Peyer's patch (tissue), 4 donors: ENCODE results near the gene VTN. TPM values are rescaled to one million over a fixed set of nuclear protein-coding genes. Genes with fewer than 3 reads are reported as not detected.
A peak's percentile ranks its signal among the peaks of the same experiment; 100 is the strongest.

Experiments
- DNase-seq, 3 donors: peaks; one replicate each; pipeline ENCODE4 v3.0.0-alpha.2; 2017 to 2019
- H3K27ac ChIP-seq, 4 donors: fragments of 200-600 bp; sonication (generic); one replicate each; pipeline ENCODE4 v1.5.1; 2016 to 2019
- H3K27me3 ChIP-seq, 2 donors: fragments of 200-600 bp; sonication (generic); one replicate each; pipeline ENCODE4 v1.5.1; 2019
- H3K36me3 ChIP-seq, 3 donors: fragments of 200-600 bp; sonication (generic); one replicate each; pipeline ENCODE4 v1.5.1; 2016 to 2019
- H3K4me1 ChIP-seq, 4 donors: fragments of 200-600 bp; sonication (generic); one replicate each; pipeline ENCODE4 v1.5.1; 2016 to 2019
- H3K4me3 ChIP-seq, 4 donors: fragments of 200-600 bp; sonication (generic); 1 replicate in 3 of 4; 2 replicates in 1 of 4; pipeline ENCODE4 v1.5.1; 2016 to 2019; ENCODE audit warnings: mild to moderate bottlenecking in 1 of 4
- H3K9me3 ChIP-seq, 4 donors: fragments of 200-600 bp; sonication (generic); one replicate each; pipeline ENCODE4 v1.5.1; 2016 to 2019; ENCODE audit warnings: mild to moderate bottlenecking in 1 of 4
- POLR2A ChIP-seq, 2 donors: fragments of 450-650 bp; IDR thresholded peaks; one replicate each; pipeline ENCODE4 v1.5.1; 2017; ENCODE audit warnings: antibody characterized with exemption in 2 of 2, mild to moderate bottlenecking in 2 of 2, moderate library complexity in 2 of 2
- total RNA-seq, 4 donors: library from RNA; depleted of rRNA; stranded (reverse); fragments of >200 nt; gene quantifications; one replicate each; pipeline ENCODE4 v1.1.0, GENCODE V29; 2016
- TF ChIP-seq, protein P1 (sequence below), 6 experiments: fragments of 450-650 bp in 4 of 6; fragments of 200-600 bp in 2 of 6; sonication (generic) in 1 of 6; IDR thresholded peaks; one replicate each; pipeline ENCODE4 v1.5.1; 2017 to 2019; ENCODE audit warnings: antibody characterized with exemption in 6 of 6, mild to moderate bottlenecking in 3 of 6, moderate library complexity in 1 of 6

VTN gene
- total RNA-seq, 4 donors from 2014 or later: 0.57 TPM; not detected in 3

DNA sequence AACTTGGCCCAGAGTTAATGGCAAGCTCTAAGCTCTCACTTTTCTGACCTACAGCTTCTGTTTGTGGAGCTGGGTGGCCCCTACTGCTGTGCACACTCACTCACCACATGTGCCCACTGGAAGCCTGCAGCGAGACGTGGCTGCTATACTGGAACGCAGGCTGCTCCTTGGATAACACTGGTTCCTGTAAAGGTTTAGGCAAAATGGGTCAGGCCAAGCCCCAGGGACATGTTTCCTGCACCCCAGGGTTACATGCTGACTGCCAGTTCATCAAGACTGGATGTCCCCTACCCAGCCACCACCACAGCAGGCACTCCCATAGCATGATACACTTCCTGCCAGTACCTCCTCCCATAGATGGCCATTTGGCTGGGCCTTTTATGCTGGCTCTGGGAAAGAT lies 21.1 kb downstream of the VTN start:
- Histone ChIP-seq H3K27me3 (no peaks in the 10 kb centered on the region), H3K4me1 (no peaks in the 10 kb centered on the region), H3K9me3 (no peaks in the 10 kb centered on the region), H3K4me3 (no peak overlapping the region), H3K27ac (no peak overlapping the region), H3K36me3 (peaks cover 0 to 96% (median 0%) of the 10 kb centered on the region in 3 donors)
- no peak for TF ChIP-seq POLR2A (IDR thresholded peaks at IDR 0.05)
- TF ChIP-seq, protein P1, sequence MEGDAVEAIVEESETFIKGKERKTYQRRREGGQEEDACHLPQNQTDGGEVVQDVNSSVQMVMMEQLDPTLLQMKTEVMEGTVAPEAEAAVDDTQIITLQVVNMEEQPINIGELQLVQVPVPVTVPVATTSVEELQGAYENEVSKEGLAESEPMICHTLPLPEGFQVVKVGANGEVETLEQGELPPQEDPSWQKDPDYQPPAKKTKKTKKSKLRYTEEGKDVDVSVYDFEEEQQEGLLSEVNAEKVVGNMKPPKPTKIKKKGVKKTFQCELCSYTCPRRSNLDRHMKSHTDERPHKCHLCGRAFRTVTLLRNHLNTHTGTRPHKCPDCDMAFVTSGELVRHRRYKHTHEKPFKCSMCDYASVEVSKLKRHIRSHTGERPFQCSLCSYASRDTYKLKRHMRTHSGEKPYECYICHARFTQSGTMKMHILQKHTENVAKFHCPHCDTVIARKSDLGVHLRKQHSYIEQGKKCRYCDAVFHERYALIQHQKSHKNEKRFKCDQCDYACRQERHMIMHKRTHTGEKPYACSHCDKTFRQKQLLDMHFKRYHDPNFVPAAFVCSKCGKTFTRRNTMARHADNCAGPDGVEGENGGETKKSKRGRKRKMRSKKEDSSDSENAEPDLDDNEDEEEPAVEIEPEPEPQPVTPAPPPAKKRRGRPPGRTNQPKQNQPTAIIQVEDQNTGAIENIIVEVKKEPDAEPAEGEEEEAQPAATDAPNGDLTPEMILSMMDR (IDR thresholded peaks at IDR 0.05): no peak
- peak in 1 of 3 donors; percentile 29 for DNase-seq

DNA sequence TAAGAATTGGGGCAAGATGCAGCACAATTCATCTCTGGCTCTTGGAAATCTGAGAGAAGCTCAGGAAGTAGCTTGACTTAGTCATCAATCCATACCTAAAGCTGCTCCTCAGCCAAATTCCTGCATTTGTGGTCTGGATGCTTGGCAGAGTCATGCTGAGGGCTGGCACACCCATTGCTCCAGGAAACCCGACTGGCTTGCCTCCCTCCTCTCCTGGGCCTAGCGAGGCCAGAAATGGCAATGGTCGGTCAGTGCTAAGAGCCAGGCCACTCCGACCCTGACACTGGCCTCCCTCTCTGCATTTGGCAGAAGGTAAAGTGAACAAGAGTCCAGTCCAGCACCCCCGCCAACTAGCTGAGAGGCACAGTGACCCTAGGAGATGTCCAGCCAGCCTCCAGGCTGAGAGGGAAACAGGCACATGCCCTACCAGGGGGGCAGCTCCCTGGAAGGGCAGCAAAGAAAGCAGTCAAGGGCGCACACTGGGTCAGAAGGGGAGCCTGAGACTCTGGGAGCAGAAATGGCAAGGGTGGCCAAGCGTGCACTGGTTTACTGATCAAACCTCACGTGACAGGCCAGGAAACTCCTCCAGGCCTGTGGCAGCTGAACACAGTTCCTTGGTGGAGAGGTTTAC lies 22.7 kb downstream of the VTN start:
- no peaks in the 10 kb centered on the region for H3K27me3 ChIP-seq
- H3K36me3 ChIP-seq: peaks cover 0 to 97% (median 0%) of the 10 kb centered on the region in 3 donors
- H3K4me1 ChIP-seq: no peaks in the 10 kb centered on the region
- H3K27ac ChIP-seq: no peak overlapping the region
- H3K4me3 ChIP-seq: no peak overlapping the region
- no peaks in the 10 kb centered on the region for H3K9me3 ChIP-seq
- no peak for TF ChIP-seq POLR2A (IDR thresholded peaks at IDR 0.05)
- TF ChIP-seq, protein P1 (IDR thresholded peaks at IDR 0.05): no peak
- DNase-seq: peak in 1 of 3 donors; percentile 25

DNA sequence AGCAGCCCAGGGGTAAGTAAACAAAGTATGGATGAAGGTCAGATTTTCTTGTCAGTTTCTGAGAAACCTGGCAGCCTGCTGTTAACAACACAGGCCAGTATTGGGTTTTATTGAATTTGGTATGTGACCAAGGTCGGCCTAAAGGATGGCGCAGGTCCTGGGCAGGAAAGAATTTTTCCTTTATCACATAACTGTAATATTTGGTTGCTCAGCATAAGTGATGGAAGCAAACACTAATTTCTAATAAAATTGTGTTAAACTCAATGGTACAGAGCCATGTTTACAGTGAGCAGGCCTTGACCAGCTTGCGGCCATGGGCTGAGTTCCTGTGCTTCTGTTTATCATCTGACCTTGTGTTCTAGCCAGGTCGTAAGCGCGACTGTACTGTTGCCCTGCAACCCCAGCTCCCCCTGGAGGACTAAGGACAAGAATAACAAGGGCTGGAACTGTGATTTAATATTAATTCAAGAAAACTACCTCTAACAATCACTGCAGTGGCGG lies 23.3 kb downstream of the VTN start:
- Histone ChIP-seq H3K4me3 (no peak overlapping the region), H3K36me3 (peaks cover 0 to 99% (median 3%) of the 10 kb centered on the region in 3 donors)
- DNase-seq: peak in 1 of 3 donors; percentile 33

DNA sequence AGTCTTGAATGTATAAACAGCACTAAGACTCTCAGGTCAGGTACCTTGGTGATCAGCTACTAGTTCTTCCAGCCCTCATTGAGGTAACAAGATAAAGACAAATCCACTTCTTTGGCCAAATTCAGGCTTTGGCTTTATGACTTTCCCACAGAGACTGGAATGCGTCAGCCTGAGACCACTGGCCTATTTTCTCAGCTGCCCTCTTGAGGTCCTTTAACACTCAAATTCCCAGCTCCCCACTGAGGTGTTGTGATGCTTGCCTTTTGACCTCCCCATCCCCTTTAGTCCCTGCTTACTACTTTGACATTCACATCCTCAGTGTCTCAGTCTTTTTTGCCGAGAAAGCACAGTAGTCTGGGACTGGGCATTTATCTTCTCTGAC lies 23.9 kb downstream of the VTN start:
- H3K4me3 ChIP-seq: no peak overlapping the region
- DNase-seq: no peak
- H3K4me1 ChIP-seq: no peaks in the 10 kb centered on the region
- no peaks in the 10 kb centered on the region for H3K27me3 ChIP-seq
- no peaks in the 10 kb centered on the region for H3K9me3 ChIP-seq
- TF ChIP-seq, protein P1 (IDR thresholded peaks at IDR 0.05): no peak
- TF ChIP-seq POLR2A (IDR thresholded peaks at IDR 0.05): no peak
- peaks cover 0 to 99% (median 3%) of the 10 kb centered on the region in 3 donors for H3K36me3 ChIP-seq
- no peak overlapping the region for H3K27ac ChIP-seq

More for the DNA sequence above, 23.3 kb downstream of the VTN start:
- H3K27me3 ChIP-seq: no peaks in the 10 kb centered on the region
- no peaks in the 10 kb centered on the region for H3K9me3 ChIP-seq
- TF ChIP-seq, protein P1 (IDR thresholded peaks at IDR 0.05): peak in 3 of 6 experiments; percentile 31 to 38 (median 32)
- TF ChIP-seq POLR2A (IDR thresholded peaks at IDR 0.05): no peak
- H3K27ac ChIP-seq: no peak overlapping the region
- no peaks in the 10 kb centered on the region for H3K4me1 ChIP-seq

DNA sequence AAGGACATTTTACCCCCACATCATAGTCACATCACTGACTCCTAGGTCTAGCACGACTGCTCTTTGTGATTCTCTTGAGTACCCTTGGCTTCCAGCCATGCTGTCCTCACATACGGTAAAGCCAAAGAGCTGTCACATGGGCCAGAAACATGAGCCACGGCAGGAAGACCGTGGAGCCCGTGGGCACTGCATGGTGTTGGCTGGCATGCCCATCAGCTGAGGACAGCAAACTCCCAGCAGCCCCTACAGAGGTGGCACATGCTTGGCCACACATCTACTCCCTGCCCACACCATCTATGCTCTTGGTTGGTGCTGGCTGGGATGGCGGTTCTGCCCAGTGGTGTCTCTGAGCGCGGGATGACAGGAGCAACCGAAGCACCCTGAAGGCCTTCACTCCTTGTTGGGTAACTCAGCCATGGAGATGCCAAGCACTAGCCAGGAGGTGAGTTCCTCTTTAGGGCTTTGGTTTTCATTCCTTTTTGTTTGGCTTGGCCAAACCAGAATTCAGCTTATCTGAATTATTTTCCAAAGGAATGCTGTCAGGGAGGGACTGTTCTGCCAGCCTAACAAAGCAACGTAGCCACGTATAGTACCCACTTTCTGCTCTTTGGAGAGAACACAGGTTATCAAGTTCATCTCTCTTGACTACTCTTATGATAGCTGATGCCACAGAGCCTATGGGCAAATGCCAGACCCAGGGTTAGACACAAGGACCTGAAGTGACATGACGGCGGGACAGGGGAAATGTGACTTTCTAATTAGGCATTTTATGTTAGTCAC lies 24.5 kb downstream of the VTN start:
- TF ChIP-seq POLR2A (IDR thresholded peaks at IDR 0.05): no peak
- TF ChIP-seq, protein P1 (IDR thresholded peaks at IDR 0.05): no peak
- peaks cover 0 to 99% (median 3%) of the 10 kb centered on the region in 3 donors for H3K36me3 ChIP-seq
- no peak overlapping the region for H3K27ac ChIP-seq
- no peaks in the 10 kb centered on the region for H3K27me3 ChIP-seq
- H3K4me3 ChIP-seq: no peak overlapping the region
- no peaks in the 10 kb centered on the region for H3K4me1 ChIP-seq
- DNase-seq: no peak
- no peaks in the 10 kb centered on the region for H3K9me3 ChIP-seq
